KOPT-K1 (cell line): ENCODE measurements around the gene ASPN.

Experiments
- H3K27ac ChIP-seq: fragments of 200-600 bp; sonication (generic); 2 replicates; pipeline ENCODE4 v1.5.1; 2016; ENCODE audit warnings: antibody characterized with exemption, mild to moderate bottlenecking, low read depth, low read length; ENCODE audit not compliant: poor library complexity, severe bottlenecking
- H3K36me3 ChIP-seq: fragments of 200-600 bp; sonication (generic); 2 replicates; pipeline ENCODE4 v1.5.1; 2017; ENCODE audit warnings: antibody characterized with exemption, mild to moderate bottlenecking, low read length, moderate library complexity; ENCODE audit not compliant: insufficient read depth
- H3K9me3 ChIP-seq: fragments of 200-600 bp; sonication (generic); 2 replicates; pipeline ENCODE4 v1.5.1; 2017; ENCODE audit warnings: antibody characterized with exemption, low read length, mild to moderate bottlenecking; ENCODE audit not compliant: insufficient read depth, poor library complexity, severe bottlenecking

Gene ASPN

GRCh38 chr9:92467511-92467910 lies 14.8 kb downstream of the ASPN start:
- no peak overlapping the region for H3K27ac ChIP-seq
- H3K9me3 ChIP-seq = no peaks in the 10 kb centered on the region
- no peaks in the 10 kb centered on the region for H3K36me3 ChIP-seq

GRCh38 chr9:92467041-92467440 lies 15.3 kb downstream of the ASPN start:
- no peak overlapping the region for H3K27ac ChIP-seq
- H3K9me3 ChIP-seq = no peaks in the 10 kb centered on the region
- H3K36me3 ChIP-seq = no peaks in the 10 kb centered on the region

GRCh38 chr9:92463984-92464383 lies 18.3 kb downstream of the ASPN start:
- no peaks in the 10 kb centered on the region for H3K9me3 ChIP-seq
- H3K36me3 ChIP-seq = no peaks in the 10 kb centered on the region
- no peak overlapping the region for H3K27ac ChIP-seq

- H3K9me3 ChIP-seq = no peaks in the 10 kb centered on the region
- no peak overlapping the region for H3K27ac ChIP-seq
- H3K36me3 ChIP-seq = no peaks in the 10 kb centered on the region
Measured at GRCh38 chr9:92463387-92463786, 18.9 kb downstream of the ASPN start.

- Histone ChIP-seq H3K9me3 (no peaks in the 10 kb centered on the region), H3K36me3 (no peaks in the 10 kb centered on the region), H3K27ac (no peak overlapping the region)
Measured at GRCh38 chr9:92457576-92457975, 24.7 kb downstream of the ASPN start.

GRCh38 chr9:92455217-92455616 lies 27.1 kb downstream of the ASPN start:
- Histone ChIP-seq H3K9me3 (no peaks in the 10 kb centered on the region), H3K36me3 (no peaks in the 10 kb centered on the region), H3K27ac (no peak overlapping the region)

GRCh38 chr9:92446536-92446935 lies 35.8 kb downstream of the ASPN start:
- Histone ChIP-seq H3K36me3 (no peaks in the 10 kb centered on the region), H3K27ac (no peak overlapping the region), H3K9me3 (no peaks in the 10 kb centered on the region)

GRCh38 chr9:92444841-92445240 lies 37.5 kb downstream of the ASPN start:
- H3K27ac ChIP-seq = no peak overlapping the region
- no peaks in the 10 kb centered on the region for H3K9me3 ChIP-seq

GRCh38 chr9:92440751-92441046 lies 41.6 kb downstream of the ASPN start:
- Histone ChIP-seq H3K9me3 (no peaks in the 10 kb centered on the region), H3K27ac (peak overlapping the region; percentile 25), H3K36me3 (no peaks in the 10 kb centered on the region)

More at GRCh38 chr9:92444841-92445240, 37.5 kb downstream of the ASPN start:
- no peaks in the 10 kb centered on the region for H3K36me3 ChIP-seq

- Histone ChIP-seq H3K27ac (peak overlapping the region; percentile 25), H3K36me3 (no peaks in the 10 kb centered on the region), H3K9me3 (no peaks in the 10 kb centered on the region)
Measured at GRCh38 chr9:92439921-92440750, 42.2 kb downstream of the ASPN start.

- Histone ChIP-seq H3K9me3 (no peaks in the 10 kb centered on the region), H3K27ac (no peak overlapping the region), H3K36me3 (no peaks in the 10 kb centered on the region)
Measured at GRCh38 chr9:92438900-92439526, 43.3 kb downstream of the ASPN start.

- H3K27ac ChIP-seq = no peak overlapping the region
- no peaks in the 10 kb centered on the region for H3K36me3 ChIP-seq
- no peaks in the 10 kb centered on the region for H3K9me3 ChIP-seq
Measured at GRCh38 chr9:92435263-92435662, 47.0 kb downstream of the ASPN start.

GRCh38 chr9:92432972-92433548 lies 49.2 kb downstream of the ASPN start:
- no peaks in the 10 kb centered on the region for H3K36me3 ChIP-seq
- no peaks in the 10 kb centered on the region for H3K9me3 ChIP-seq
- no peak overlapping the region for H3K27ac ChIP-seq

- H3K36me3 ChIP-seq = no peaks in the 10 kb centered on the region
- H3K9me3 ChIP-seq = no peaks in the 10 kb centered on the region
- no peak overlapping the region for H3K27ac ChIP-seq
Measured at GRCh38 chr9:92432350-92432749, 50.0 kb downstream of the ASPN start.

GRCh38 chr9:92429836-92430235 lies 52.5 kb downstream of the ASPN start:
- no peaks in the 10 kb centered on the region for H3K9me3 ChIP-seq

More at GRCh38 chr9:92429836-92430235, 52.5 kb downstream of the ASPN start:
- Histone ChIP-seq H3K36me3 (no peaks in the 10 kb centered on the region), H3K27ac (no peak overlapping the region)
